ENCODE measurements around the gene IGFBP2. TPM values are rescaled to one million over a fixed set of nuclear protein-coding genes. Genes with fewer than 3 reads are reported as not detected.

The IGFBP2 gene
- total and polyA plus RNA-seq, 10 donors, result 61.3 to 334 (median 257) TPM

DNA sequence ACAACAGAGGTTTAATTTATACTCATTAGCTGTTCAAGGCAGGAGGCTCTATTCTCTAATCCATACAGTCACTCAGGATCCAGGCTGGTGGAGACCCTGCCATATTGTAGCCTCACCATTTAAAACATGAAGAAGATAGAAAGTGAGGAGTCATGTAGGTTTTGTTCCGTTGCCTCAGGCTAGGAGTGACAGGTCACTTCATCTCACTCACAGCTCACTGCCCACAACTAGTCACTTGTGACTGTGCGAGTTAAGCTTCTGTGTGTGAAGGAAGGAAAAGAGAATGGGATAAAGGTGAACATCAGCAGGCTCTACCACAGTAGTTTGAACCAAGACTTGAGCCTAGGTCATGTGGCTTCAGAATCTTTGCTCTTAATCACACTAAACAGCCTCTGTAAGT is 9.0 kb upstream of the IGFBP2 start:
- intact Hi-C loops (cut with DNase I; ENCODE audit: low total_unique reads), result no loop called here
- TF ChIP-seq POLR2A (IDR thresholded peaks at IDR 0.05) (no peak), POLR2AphosphoS5 (IDR thresholded peaks at IDR 0.05) (no peak)
- TF ChIP-seq, protein P1, sequence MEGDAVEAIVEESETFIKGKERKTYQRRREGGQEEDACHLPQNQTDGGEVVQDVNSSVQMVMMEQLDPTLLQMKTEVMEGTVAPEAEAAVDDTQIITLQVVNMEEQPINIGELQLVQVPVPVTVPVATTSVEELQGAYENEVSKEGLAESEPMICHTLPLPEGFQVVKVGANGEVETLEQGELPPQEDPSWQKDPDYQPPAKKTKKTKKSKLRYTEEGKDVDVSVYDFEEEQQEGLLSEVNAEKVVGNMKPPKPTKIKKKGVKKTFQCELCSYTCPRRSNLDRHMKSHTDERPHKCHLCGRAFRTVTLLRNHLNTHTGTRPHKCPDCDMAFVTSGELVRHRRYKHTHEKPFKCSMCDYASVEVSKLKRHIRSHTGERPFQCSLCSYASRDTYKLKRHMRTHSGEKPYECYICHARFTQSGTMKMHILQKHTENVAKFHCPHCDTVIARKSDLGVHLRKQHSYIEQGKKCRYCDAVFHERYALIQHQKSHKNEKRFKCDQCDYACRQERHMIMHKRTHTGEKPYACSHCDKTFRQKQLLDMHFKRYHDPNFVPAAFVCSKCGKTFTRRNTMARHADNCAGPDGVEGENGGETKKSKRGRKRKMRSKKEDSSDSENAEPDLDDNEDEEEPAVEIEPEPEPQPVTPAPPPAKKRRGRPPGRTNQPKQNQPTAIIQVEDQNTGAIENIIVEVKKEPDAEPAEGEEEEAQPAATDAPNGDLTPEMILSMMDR (IDR thresholded peaks at IDR 0.05 in 8 of 11, conservative IDR thresholded peaks at IDR 0.05 in 3 of 11), result no peak
- H3K27me3 ChIP-seq (replicated peaks in 1 of 7), result peaks cover 0 to 4% (median 0%) of the 10 kb centered on the region in 7 donors
- no peak for DNase-seq
- peaks cover 0 to 6% (median 0%) of the 10 kb centered on the region in 6 donors for H3K4me1 ChIP-seq
- H3K27ac ChIP-seq, result no peak overlapping the region
- H3K9me3 ChIP-seq, result peaks cover 0 to 6% (median 0%) of the 10 kb centered on the region in 8 donors
- WGBS, 5 donors, result 88 to 93% (median 89%) methylated on average over 2 of the region's 2 CpGs
- H3K4me3 ChIP-seq, result no peak overlapping the region
- H3K36me3 ChIP-seq, result no peaks in the 10 kb centered on the region

DNA sequence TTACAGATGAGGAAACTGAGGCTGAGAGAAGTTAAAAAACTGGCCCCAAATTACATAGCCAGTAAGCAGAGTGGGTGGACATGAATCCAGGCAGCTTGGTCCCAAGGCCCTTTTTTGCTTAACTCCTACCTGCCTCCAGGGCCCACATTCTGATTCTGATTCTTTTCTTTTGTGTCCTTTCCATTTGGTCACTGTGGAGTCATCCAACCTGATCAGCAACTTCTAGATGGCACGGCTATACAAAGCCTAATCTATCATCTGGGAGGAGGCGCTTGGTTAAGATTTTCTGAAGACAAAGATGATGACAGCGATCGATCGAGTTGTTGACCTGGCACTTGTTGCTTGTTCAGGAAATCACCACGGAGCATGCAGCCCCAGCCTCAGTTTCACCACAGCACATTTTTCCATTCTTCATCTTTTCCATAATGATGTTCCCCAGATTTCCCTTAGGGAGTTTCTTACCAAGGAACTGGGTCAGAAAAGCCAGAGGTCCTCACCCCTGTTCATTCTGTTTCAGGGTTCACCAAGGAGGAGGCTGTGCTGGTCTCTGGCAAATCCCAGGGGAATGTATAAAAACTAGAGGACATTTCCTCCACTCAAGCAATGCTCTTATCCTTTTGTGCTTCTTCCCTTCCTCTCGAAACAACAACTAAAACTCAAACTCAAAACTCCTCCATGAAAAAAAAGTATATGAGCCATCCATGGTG is 6.9 kb upstream of the IGFBP2 start:
- no peak for DNase-seq
- Histone ChIP-seq H3K27ac (no peak overlapping the region), H3K36me3 (no peaks in the 10 kb centered on the region), H3K27me3 (replicated peaks in 1 of 7) (peaks cover 0 to 4% (median 0%) of the 10 kb centered on the region in 7 donors), H3K4me3 (no peak overlapping the region), H3K4me1 (no peaks in the 10 kb centered on the region), H3K9me3 (peaks cover 0 to 6% (median 0%) of the 10 kb centered on the region in 8 donors)
- TF ChIP-seq, protein P1 (IDR thresholded peaks at IDR 0.05 in 8 of 11, conservative IDR thresholded peaks at IDR 0.05 in 3 of 11), result no peak
- TF ChIP-seq POLR2AphosphoS5 (IDR thresholded peaks at IDR 0.05) (no peak), POLR2A (IDR thresholded peaks at IDR 0.05) (no peak)
- intact Hi-C loops (cut with DNase I; ENCODE audit: low total_unique reads), result no loop called here
- WGBS, 5 donors, result 82 to 91% (median 85%) methylated on average over 7 of the region's 7 CpGs

DNA sequence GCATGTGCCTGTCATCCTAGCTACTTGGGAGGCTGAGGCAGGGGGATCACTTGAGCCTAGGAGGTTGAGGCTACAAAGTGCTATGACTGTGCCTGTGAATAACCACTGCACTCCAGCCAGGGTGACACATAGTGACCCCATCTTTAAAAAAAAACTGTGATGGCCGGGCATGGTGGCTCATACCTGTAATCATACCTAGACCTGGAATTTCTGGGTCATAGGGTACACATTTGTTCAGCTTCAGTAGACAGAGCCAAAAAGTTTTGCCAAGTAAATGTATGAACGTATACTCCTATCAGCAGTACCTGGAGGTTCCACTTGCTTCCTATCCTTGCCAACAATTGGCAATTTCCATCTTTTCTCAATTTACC is 6.4 kb upstream of the IGFBP2 start:
- H3K36me3 ChIP-seq, result no peaks in the 10 kb centered on the region
- H3K4me1 ChIP-seq, result no peaks in the 10 kb centered on the region
- DNase-seq, result no peak
- intact Hi-C loops (cut with DNase I; ENCODE audit: low total_unique reads), result no loop called here
- WGBS, 5 donors, result 76 to 93% (median 83%) methylated on average over 2 of the region's 2 CpGs
- peaks cover 0 to 8% (median 0%) of the 10 kb centered on the region in 7 donors for H3K27me3 ChIP-seq (replicated peaks in 1 of 7)
- H3K9me3 ChIP-seq, result peaks cover 0 to 6% (median 0%) of the 10 kb centered on the region in 8 donors
- no peak overlapping the region for H3K27ac ChIP-seq
- TF ChIP-seq POLR2AphosphoS5 (IDR thresholded peaks at IDR 0.05) (no peak), POLR2A (IDR thresholded peaks at IDR 0.05) (no peak)
- TF ChIP-seq, protein P1 (IDR thresholded peaks at IDR 0.05 in 8 of 11, conservative IDR thresholded peaks at IDR 0.05 in 3 of 11), result no peak
- no peak overlapping the region for H3K4me3 ChIP-seq

- H3K4me3 ChIP-seq, result no peak overlapping the region
- intact Hi-C loops (cut with DNase I; ENCODE audit: low total_unique reads), result no loop called here
- 83 to 94% (median 89%) methylated on average over 4 of the region's 4 CpGs for WGBS, 5 donors
- DNase-seq, result no peak
- H3K27me3 ChIP-seq (replicated peaks in 1 of 7), result peaks cover 0 to 36% (median 18%) of the 10 kb centered on the region in 7 donors
- no peak overlapping the region for H3K27ac ChIP-seq
- no peaks in the 10 kb centered on the region for H3K9me3 ChIP-seq
- H3K36me3 ChIP-seq, result no peaks in the 10 kb centered on the region
- peaks cover 0 to 20% (median 16%) of the 10 kb centered on the region in 6 donors for H3K4me1 ChIP-seq
- TF ChIP-seq POLR2A (IDR thresholded peaks at IDR 0.05), result no peak
- TF ChIP-seq POLR2AphosphoS5 (IDR thresholded peaks at IDR 0.05), result no peak
- TF ChIP-seq, protein P1 (IDR thresholded peaks at IDR 0.05 in 8 of 11, conservative IDR thresholded peaks at IDR 0.05 in 3 of 11), result no peak
These were observed 3.4 kb upstream of the IGFBP2 start for GRCh38 chr2:216629784-216630183.

All from spleen (tissue), 11 donors.